GM12878 (cell line): Measurements from ENCODE around the gene NUP93. TPM values are rescaled to one million over a fixed set of nuclear protein-coding genes. Genes with fewer than 3 reads are reported as not detected.

Experiments used
- ATAC-seq: fragments of 200-7000 bp; cut with Tn5 transposase; 3 replicates; pipeline ENCODE4 v1.9.1; 2020; ENCODE audit warnings: mild to moderate bottlenecking, moderate library complexity
- BruUV-seq: library from RNA; stranded (reverse); fragments of 400-500 nt; replicated peaks from 2 replicates; lab custom pipeline; 2021; lab: Mats Ljungman, UMichigan
- CTCF ChIA-PET: fragments of 300-600 bp; sonication (Branson Sonifier 250); formaldehyde crosslinking; extraction: SDS; loops from one replicate; lab custom pipeline; 2021; ENCODE audit warnings: inconsistent platforms; lab: Yijun Ruan, JAX
- POLR2A ChIA-PET: fragments of 350-600 bp; formaldehyde crosslinking; extraction: SDS; loops from one replicate; lab custom pipeline; 2021; ENCODE audit warnings: inconsistent platforms; lab: Charles Lee
- RAD21 ChIA-PET: fragments of 300-600 bp; sonication (Branson Sonifier 250); formaldehyde crosslinking; loops from one replicate; lab custom pipeline; 2023; ENCODE audit warnings: antibody characterized with exemption; ENCODE audit not compliant: unreplicated experiment; lab: Charles Lee
- SMC1A ChIA-PET: fragments of 300-600 bp; sonication (Branson Sonifier 250); formaldehyde crosslinking; loops from one replicate; lab custom pipeline; 2023; ENCODE audit not compliant: unreplicated experiment, uncharacterized antibody; lab: Charles Lee
- DNase-seq: peaks from one replicate; pipeline ENCODE4 v3.0.0-alpha.2; 2011; ENCODE audit warnings: low read depth, low spot score
- FAIRE-seq: peaks from 3 replicates; lab custom pipeline; 2011; peaks lifted over from hg19 to GRCh38; lab: Jason Lieb, UNC
- H2AFZ ChIP-seq: 2 replicates; pipeline ENCODE4 v1.6.0; 2011; ENCODE audit warnings: low read depth, low read length, control low read depth; ENCODE audit not compliant: control insufficient read depth
- H3K27ac ChIP-seq: 2 replicates; pipeline ENCODE4 v1.5.1; 2011; ENCODE audit warnings: control low read depth; ENCODE audit not compliant: control insufficient read depth, insufficient read depth
- H3K27me3 ChIP-seq, 2 experiments: replicated peaks in 1 of 2; 2 replicates each; pipeline versions ENCODE4 v1.6.0 to v1.6.1; 2011; ENCODE audit warnings: low read length in 1 of 2; ENCODE audit not compliant: control insufficient read depth in 2 of 2, insufficient read depth in 2 of 2
- H3K36me3 ChIP-seq, 2 experiments: 2 replicates each; pipeline ENCODE4 v1.5.1; 2011; ENCODE audit warnings: low read length in 1 of 2; ENCODE audit not compliant: control insufficient read depth in 2 of 2, insufficient read depth in 2 of 2
- H3K4me1 ChIP-seq: 2 replicates; pipeline ENCODE4 v1.6.1; 2011; ENCODE audit warnings: mild to moderate bottlenecking, low read length, moderate library complexity, mixed read lengths; ENCODE audit not compliant: control insufficient read depth, insufficient read depth
- H3K4me2 ChIP-seq: 2 replicates; pipeline ENCODE4 v1.6.0; 2011; ENCODE audit warnings: control low read depth; ENCODE audit not compliant: control insufficient read depth, insufficient read depth
- H3K4me3 ChIP-seq: fragments of 200-600 bp; sonication (generic); 2 replicates; pipeline ENCODE4 v1.5.1; 2016
- H3K79me2 ChIP-seq: 2 replicates; pipeline ENCODE4 v1.6.0; 2011; ENCODE audit warnings: low read length; ENCODE audit not compliant: control insufficient read depth, insufficient read depth
- H3K9ac ChIP-seq: 2 replicates; pipeline ENCODE4 v1.8.0; 2011; ENCODE audit warnings: low read length, control low read depth, mixed read lengths; ENCODE audit not compliant: control insufficient read depth, insufficient read depth
- H3K9me3 ChIP-seq: replicated peaks from 3 replicates; pipeline ENCODE4 v1.5.1; 2011; ENCODE audit warnings: mild to moderate bottlenecking, low read length; ENCODE audit not compliant: control insufficient read depth, insufficient read depth
- H4K20me1 ChIP-seq: 2 replicates; pipeline ENCODE4 v1.6.0; 2011; ENCODE audit not compliant: control insufficient read depth, insufficient read depth
- CBX3 ChIP-seq: fragments of 200-600 bp; sonication (generic); IDR thresholded peaks from 2 replicates; pipeline ENCODE4 v1.6.1; 2016; ENCODE audit warnings: low read depth, borderline replicate concordance
- GABPA ChIP-seq: IDR thresholded peaks from 2 replicates; pipeline ENCODE4 v1.6.1; 2014; ENCODE audit warnings: antibody characterized with exemption, low read depth, mild to moderate bottlenecking, inconsistent platforms
- IKZF1 ChIP-seq: fragments of 450-650 bp; conservative IDR thresholded peaks from 2 replicates; pipeline ENCODE4 v1.6.1; 2017; ENCODE audit warnings: antibody characterized with exemption, mild to moderate bottlenecking
- JUND ChIP-seq: IDR thresholded peaks from 2 replicates; pipeline ENCODE4 v1.6.1; 2012; ENCODE audit warnings: low read depth, mild to moderate bottlenecking, low read length, improper control_type of control experiment, moderate library complexity
- REST ChIP-seq: IDR thresholded peaks from 2 replicates; pipeline ENCODE4 v1.6.1; 2012; ENCODE audit warnings: mild to moderate bottlenecking, low read depth, low read length
- RUNX3 ChIP-seq: IDR thresholded peaks from 2 replicates; pipeline ENCODE4 v1.6.1; 2012; ENCODE audit warnings: low read length, inconsistent platforms
- SIX5 ChIP-seq: IDR thresholded peaks from 2 replicates; pipeline ENCODE4 v1.6.1; 2011; ENCODE audit warnings: mild to moderate bottlenecking, low read depth, low read length, moderate library complexity; ENCODE audit not compliant: severe bottlenecking
- SMAD5 ChIP-seq: IDR thresholded peaks from 2 replicates; pipeline ENCODE4 v1.6.1; 2016; ENCODE audit warnings: antibody characterized with exemption, low read depth
- SUZ12 ChIP-seq: fragments of 200-600 bp; sonication (generic); IDR thresholded peaks from one replicate; pipeline ENCODE4 v1.6.1; 2018; ENCODE audit warnings: antibody characterized with exemption, mild to moderate bottlenecking; ENCODE audit not compliant: unreplicated experiment
- ZNF274 ChIP-seq: IDR thresholded peaks from one replicate; pipeline ENCODE4 v1.8.0; 2011; ENCODE audit not compliant: insufficient read length, insufficient read depth
- WGBS: methylation state at CpG from one replicate; pipeline ENCODE4 v1.1.6; 2016; ENCODE audit warnings: low lambda C conversion rate; ENCODE audit not compliant: insufficient replicate concordance, insufficient coverage; ENCODE audit errors: missing lambda C conversion rate; 5-methylcytosine and 5-hydroxymethylcytosine counted together
- in situ Hi-C: fragments of 300-500 bp; cut with MboI; formaldehyde crosslinking; loops from 9 replicates; pipeline ENCODE4 v1.14.3; 2018; ENCODE audit warnings: mixed read lengths
- intact Hi-C: fragments of 100-400 bp; cut with micrococcal nuclease; formaldehyde crosslinking; loops from one replicate; pipeline ENCODE4 v1.14.2; 2022; ENCODE audit not compliant: unreplicated experiment
- polyA plus RNA-seq, 11 experiments: library from polyadenylated mRNA; depleted of rRNA in 4 of 11; unstranded in 6 of 11; stranded (reverse) in 5 of 11; fragments of >200 nt; fragmentation: Nextera tagmentation in 4 of 11; fragmentation: Illumina TruSeq in 1 of 11; extraction: Ambion mirVana in 4 of 11; extraction: Trizol in 1 of 11; gene quantifications; 1 replicate in 1 of 11; 2 replicates in 10 of 11; pipeline versions ENCODE4 v1.2.1 to v1.2.3, GENCODE V29; 2011 to 2016; ENCODE audit warnings: inconsistent platforms in 2 of 11, missing spikeins in 2 of 11, low read depth in 1 of 11
- total RNA-seq, 4 experiments: library from RNA; depleted of rRNA in 3 of 4; stranded (reverse); fragments of >200 nt in 3 of 4; fragmentation: Illumina TruSeq in 1 of 4; extraction: Trizol in 1 of 4; gene quantifications; 2 replicates each; pipeline versions ENCODE4 v1.2.1 to v1.2.3, GENCODE V29; 2013 to 2021
- TF ChIP-seq, protein P1 (sequence below): fragments of 450-650 bp; IDR thresholded peaks from 2 replicates; pipeline ENCODE4 v1.6.1; 2017; ENCODE audit warnings: mild to moderate bottlenecking
- TF ChIP-seq, protein P2 (sequence below): IDR thresholded peaks from 2 replicates; pipeline ENCODE4 v1.6.1; 2011; ENCODE audit warnings: low read depth, low read length, improper control_type of control experiment, borderline replicate concordance
- TF ChIP-seq, protein P3 (sequence below): fragments of 450-650 bp; IDR thresholded peaks from 2 replicates; pipeline ENCODE4 v1.6.1; 2017; ENCODE audit warnings: borderline replicate concordance

NUP93 gene
- total and polyA plus RNA-seq, 10 of the 15 experiments (the other 5 are each of a cell fraction or from before 2014, with no cell fraction given), result 82.2 to 175 (median 101) TPM

DNA sequence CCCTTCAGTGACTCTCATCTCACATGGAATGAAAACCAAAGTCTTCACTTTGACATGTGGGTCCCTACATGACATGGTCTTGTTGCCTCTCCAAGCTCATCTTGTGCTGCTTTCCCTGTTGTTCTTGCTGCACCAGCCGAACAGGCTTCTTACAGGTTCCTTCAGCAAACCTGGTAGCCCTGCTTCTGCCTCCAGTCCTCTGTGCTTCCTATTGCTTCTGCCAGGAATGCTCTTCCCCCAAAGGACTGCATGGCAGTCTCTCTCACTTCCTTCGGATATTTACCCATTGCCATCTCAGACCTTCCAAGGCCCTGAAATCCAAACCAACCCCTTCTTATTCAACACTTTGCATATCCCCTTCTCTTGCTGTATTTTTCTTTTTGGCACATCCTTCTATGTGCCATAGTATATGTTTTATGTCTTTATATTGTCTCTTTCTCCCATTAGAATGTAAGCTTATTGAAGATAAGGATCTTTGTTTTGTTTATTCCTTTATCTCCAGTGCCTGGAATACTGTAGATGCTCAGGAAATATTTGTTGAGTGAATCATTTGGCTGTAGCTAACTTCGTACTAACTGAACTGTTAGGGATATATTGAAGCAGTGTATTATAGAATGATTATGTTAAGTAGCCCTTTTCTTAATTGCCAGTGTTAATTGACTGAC lies 77.2 kb downstream of the NUP93 start:
- intact Hi-C loops (no loop called here), in situ Hi-C loops (no loop called here)
- Histone ChIP-seq H3K9ac (no peak overlapping the region), H3K4me3 (no peak overlapping the region), H3K4me2 (no peak overlapping the region), H3K4me1 (no peaks in the 10 kb centered on the region), H3K36me3 (peaks cover 3 to 8% of the 10 kb centered on the region in 2 experiments), H3K79me2 (no peaks in the 10 kb centered on the region), H3K9me3 (no peaks in the 10 kb centered on the region), H3K27ac (no peak overlapping the region), H4K20me1 (no peaks in the 10 kb centered on the region), H3K27me3 (no peaks in the 10 kb centered on the region), H2AFZ (no peak overlapping the region)
- 98% methylated on average over 3 of the region's 3 CpGs for WGBS
- ATAC-seq (no peak), FAIRE-seq (no peak), DNase-seq (no peak)
- CTCF ChIA-PET, result no interaction called here
- no TSS peak for BruUV-seq
- TF ChIP-seq GABPA (no peak), SUZ12 (no peak), REST (no peak), ZNF274 (no peak), SMAD5 (no peak), JUND (no peak), CBX3 (no peak), IKZF1 (no peak), SIX5 (no peak), RUNX3 (no peak)
- TF ChIP-seq, protein P1, sequence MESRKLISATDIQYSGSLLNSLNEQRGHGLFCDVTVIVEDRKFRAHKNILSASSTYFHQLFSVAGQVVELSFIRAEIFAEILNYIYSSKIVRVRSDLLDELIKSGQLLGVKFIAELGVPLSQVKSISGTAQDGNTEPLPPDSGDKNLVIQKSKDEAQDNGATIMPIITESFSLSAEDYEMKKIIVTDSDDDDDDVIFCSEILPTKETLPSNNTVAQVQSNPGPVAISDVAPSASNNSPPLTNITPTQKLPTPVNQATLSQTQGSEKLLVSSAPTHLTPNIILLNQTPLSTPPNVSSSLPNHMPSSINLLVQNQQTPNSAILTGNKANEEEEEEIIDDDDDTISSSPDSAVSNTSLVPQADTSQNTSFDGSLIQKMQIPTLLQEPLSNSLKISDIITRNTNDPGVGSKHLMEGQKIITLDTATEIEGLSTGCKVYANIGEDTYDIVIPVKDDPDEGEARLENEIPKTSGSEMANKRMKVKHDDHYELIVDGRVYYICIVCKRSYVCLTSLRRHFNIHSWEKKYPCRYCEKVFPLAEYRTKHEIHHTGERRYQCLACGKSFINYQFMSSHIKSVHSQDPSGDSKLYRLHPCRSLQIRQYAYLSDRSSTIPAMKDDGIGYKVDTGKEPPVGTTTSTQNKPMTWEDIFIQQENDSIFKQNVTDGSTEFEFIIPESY, result no peak
- TF ChIP-seq, protein P2, sequence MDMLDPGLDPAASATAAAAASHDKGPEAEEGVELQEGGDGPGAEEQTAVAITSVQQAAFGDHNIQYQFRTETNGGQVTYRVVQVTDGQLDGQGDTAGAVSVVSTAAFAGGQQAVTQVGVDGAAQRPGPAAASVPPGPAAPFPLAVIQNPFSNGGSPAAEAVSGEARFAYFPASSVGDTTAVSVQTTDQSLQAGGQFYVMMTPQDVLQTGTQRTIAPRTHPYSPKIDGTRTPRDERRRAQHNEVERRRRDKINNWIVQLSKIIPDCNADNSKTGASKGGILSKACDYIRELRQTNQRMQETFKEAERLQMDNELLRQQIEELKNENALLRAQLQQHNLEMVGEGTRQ, result no peak
- TF ChIP-seq, protein P3, sequence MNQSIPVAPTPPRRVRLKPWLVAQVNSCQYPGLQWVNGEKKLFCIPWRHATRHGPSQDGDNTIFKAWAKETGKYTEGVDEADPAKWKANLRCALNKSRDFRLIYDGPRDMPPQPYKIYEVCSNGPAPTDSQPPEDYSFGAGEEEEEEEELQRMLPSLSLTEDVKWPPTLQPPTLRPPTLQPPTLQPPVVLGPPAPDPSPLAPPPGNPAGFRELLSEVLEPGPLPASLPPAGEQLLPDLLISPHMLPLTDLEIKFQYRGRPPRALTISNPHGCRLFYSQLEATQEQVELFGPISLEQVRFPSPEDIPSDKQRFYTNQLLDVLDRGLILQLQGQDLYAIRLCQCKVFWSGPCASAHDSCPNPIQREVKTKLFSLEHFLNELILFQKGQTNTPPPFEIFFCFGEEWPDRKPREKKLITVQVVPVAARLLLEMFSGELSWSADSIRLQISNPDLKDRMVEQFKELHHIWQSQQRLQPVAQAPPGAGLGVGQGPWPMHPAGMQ, result no peak
- POLR2A ChIA-PET, result no interaction called here
- RAD21 ChIA-PET, result no interaction called here
- SMC1A ChIA-PET, result no interaction called here
